GM12865 (cell line): Measurements from ENCODE around the gene TLNRD1.
A peak's percentile ranks its signal among the peaks of the same experiment; 100 is the strongest.

Source experiments
- DNase-seq: peaks from one replicate; pipeline ENCODE4 v3.0.0; 2010; ENCODE audit warnings: low read depth
- H3K4me3 ChIP-seq: 2 replicates; pipeline ENCODE4 v1.5.1; 2011; ENCODE audit warnings: mild to moderate bottlenecking, low read depth, low read length, control low read depth
- TF ChIP-seq, protein P1 (sequence below): IDR thresholded peaks from 2 replicates; pipeline ENCODE4 v1.5.1; 2011; ENCODE audit warnings: low read length, control low read depth, low read depth, inconsistent platforms; ENCODE audit not compliant: insufficient read depth; ENCODE audit errors: missing control alignments

Gene TLNRD1

DNA sequence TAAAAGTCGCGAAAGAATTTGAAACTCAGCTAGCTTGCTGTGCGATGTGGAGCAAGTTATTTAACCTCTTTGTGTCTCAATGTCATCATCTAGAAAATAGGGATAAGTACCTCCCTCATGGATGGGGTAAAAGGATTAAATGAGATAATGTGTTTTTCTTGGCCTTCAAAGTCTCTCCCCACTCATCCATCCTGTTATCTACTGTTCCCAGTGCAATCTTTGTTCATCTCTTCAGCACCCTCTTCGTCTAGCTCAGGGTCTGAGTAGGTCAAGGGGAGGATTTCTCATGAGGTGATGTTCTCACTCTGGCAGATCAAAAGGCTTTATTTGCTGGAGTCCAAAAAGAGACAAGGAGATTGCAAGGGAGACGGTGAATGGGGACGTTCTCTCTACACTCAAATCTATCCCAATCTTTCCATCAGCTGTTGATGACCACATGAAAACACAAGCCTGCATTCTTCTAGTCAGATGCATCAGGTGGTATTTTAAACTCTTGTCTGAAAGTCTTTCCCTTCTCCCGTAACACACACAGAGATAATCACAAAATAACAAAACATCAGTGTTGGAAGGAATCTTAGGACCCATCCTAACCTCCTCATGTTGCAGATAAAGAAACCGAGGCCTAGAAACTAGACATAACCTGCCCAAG is 12.5 kb upstream of the TLNRD1 start:
- TF ChIP-seq, protein P1, sequence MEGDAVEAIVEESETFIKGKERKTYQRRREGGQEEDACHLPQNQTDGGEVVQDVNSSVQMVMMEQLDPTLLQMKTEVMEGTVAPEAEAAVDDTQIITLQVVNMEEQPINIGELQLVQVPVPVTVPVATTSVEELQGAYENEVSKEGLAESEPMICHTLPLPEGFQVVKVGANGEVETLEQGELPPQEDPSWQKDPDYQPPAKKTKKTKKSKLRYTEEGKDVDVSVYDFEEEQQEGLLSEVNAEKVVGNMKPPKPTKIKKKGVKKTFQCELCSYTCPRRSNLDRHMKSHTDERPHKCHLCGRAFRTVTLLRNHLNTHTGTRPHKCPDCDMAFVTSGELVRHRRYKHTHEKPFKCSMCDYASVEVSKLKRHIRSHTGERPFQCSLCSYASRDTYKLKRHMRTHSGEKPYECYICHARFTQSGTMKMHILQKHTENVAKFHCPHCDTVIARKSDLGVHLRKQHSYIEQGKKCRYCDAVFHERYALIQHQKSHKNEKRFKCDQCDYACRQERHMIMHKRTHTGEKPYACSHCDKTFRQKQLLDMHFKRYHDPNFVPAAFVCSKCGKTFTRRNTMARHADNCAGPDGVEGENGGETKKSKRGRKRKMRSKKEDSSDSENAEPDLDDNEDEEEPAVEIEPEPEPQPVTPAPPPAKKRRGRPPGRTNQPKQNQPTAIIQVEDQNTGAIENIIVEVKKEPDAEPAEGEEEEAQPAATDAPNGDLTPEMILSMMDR, result no peak
- no peak for DNase-seq
- H3K4me3 ChIP-seq, result peak overlapping the region; percentile 90

DNA sequence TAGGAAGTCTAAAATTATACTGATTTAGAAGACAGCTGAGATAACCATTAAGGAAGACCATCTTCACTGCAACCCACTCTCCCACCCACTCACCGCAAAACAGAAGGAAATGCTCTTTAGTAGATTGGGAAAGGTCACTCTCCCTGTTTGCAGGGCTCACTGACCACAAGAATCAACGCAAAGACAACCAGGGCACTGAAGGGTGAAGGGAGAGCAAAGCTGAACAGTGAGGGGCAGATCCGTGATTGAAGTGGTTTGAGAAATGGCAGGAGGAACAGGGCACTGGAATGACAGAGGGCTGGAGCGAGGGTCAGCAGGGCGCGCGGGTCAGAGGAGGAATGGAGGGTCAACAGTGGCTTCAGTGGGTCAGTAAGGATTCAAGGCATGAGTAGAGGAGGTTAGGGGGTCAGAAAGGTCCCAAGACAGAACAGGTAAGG is 11.6 kb upstream of the TLNRD1 start:
- no peak for DNase-seq
- H3K4me3 ChIP-seq, result peak overlapping the region; percentile 90
- TF ChIP-seq, protein P1, result no peak

DNA sequence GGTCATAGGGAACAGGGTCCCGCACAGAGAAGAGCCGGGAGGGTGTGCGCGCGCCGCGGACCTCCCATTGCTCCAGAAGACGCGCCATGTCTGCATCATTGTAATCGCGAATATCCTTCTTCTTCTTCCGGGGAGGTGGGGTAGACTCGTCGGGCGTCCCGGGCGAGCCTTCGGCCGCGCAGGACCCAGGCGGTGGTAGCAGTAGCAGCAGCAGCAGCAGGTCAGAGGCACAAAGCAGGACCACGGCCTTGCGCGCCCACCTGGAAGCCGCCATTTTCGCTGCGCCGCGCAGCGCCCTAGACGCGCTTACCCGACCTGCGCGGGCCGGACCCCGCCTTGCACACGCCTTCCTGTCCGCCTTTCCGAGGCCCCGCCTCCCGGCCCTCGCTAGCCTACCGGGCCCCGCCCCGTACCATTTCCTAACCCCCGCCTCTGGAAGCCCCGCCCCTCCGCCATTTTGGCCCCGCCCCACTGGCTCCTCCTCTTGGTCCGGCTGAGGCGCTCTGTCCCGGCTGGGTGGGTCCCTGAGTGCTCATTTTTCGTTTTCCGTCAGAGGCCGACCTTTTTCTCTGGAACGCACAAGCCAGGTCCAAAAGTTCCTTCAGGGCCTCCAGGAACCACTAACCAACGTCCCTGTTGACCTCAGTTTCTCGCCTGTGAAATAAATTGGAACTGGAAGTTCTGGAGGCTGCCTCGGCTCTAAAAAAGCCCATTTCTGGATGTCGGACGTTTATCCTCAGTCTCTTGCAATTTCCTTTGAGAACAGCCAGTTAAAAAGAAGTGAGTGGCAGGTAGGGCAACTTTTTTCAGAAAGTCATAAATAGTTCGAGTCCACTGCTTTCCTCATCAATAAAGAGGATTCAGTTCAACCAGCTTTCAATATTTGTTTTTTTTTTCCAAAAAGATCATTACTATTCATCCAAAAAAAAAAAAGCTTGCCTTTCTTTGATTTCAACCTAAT is 10.9 kb upstream of the TLNRD1 start, which contains the start of gene MESD:
Gene MESD, minus strand, starts transcription at position 302 of the 961 bp plus-strand sequence. Its CDS starts 28 bp downstream, at position 274.
- peak; percentile 98 for DNase-seq
- TF ChIP-seq, protein P1, result no peak
- H3K4me3 ChIP-seq, result peak within 1 kb of the TSS; percentile 90

DNA sequence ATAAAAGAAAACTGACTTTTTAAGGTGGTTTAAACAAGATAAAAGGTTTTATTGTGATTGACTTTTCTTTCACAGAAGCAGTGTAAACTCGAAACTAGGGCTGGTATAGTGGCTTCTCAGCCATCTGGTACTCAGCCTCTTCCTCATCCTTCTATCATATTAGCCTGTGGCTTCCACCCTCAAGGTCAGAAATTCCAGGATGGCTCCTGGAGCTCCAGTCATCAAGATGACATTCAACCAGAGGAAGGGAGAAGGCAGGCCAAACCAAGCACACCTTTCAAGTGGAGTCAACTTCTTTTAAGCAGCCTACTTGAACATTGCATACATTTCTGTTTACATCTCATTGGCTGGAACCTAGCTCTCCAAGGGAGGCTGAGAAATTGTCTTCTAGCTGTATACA is 9.8 kb upstream of the TLNRD1 start:
- H3K4me3 ChIP-seq, result no peak overlapping the region
- DNase-seq, result no peak
- TF ChIP-seq, protein P1, result no peak

DNA sequence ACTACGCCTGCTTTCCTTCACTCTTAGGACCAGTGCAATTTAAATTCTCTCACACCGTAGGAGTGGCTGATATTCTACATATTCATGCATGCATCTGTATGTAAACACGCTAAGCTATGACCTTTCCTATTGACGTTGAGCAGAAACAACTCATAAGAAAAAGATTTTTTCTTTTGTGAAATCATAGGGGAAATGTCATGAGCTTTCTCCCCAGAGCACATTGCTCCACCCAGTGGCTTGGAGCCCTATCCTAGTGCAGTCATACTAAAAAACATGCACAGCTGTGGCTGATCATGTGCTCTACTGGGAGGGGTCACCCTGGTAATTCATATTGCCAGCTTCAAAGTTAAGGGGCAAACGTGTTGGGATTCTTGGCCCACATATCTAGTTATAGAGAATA is 9.3 kb upstream of the TLNRD1 start:
- H3K4me3 ChIP-seq, result no peak overlapping the region

DNA sequence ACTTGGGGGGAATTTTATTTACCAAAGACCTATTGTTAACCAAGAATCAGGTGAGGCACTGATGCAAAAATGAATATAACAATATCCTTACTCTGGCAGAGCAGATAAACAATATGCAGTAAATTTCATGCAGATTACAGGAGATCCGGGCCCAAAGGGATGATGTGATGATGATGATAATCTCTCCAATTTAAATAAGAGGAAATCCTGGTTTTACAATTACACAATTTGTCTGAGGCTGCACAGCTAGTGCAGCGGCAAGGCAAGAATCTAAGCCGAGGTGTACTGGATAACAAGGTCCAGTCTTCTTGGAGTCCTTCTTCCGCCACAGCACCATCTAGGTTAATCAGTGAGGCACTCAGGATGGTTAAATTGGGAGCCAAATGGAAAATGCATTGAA is 8.7 kb upstream of the TLNRD1 start:
- TF ChIP-seq, protein P1, result no peak
- H3K4me3 ChIP-seq, result no peak overlapping the region
- no peak for DNase-seq

More for the DNA sequence above, 9.3 kb upstream of the TLNRD1 start:
- peak; percentile 24 for DNase-seq
- TF ChIP-seq, protein P1, result no peak
